ENCODE measurements around the gene NECTIN4. TPM values are rescaled to one million over a fixed set of nuclear protein-coding genes. Genes with fewer than 3 reads are reported as not detected.
A peak's percentile ranks its signal among the peaks of the same experiment; 100 is the strongest.

The NECTIN4 gene
- total RNA-seq, 1 donor from 2014 or later, result not detected

DNA sequence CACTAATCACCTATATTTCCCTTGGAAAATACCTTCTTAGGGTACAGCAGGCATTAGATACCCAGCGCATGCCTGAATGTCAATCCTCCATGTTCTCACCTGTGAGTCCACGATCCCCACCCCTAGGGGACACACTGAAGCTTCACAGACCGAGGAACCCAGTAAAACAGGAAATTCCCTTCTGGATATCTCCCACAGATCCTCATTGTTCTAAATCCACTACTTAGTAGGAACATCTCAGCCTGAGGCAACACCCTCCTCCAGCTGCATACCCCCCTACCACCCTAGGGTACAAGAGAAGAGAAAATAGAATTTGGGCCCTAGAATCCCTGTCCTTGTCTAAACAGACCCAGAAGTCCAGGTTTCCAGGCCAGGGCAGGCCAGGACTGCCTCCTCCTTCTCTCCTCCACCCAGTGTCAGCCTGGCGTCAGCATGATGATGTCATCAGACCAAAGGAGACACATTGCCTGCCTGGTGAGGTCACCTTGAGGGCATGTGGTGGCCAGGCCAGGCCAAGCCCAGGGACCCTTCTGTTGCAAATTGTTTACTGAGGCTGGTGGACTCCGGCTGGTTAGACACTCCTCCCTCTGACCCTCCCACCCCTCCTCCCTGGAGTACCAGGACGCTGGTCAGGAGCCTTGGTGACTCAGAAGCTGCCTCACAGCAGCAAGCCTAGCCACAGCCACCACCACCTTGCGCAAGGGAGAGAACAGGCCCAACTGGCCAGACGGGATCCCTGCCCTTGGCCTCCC, 6.2 kb downstream of the NECTIN4 start:
- Histone ChIP-seq H3F3A (ENCODE audit: low read depth) (no peaks in the 10 kb centered on the region), H3K4me1 (peaks cover 11% of the 10 kb centered on the region), H3K79me2 (ENCODE audit: low read depth) (no peaks in the 10 kb centered on the region), H3K4me3 (no peak overlapping the region), H3K27ac (no peak overlapping the region), H3K27me3 (no peaks in the 10 kb centered on the region), H3K9ac (no peak overlapping the region), H3K9me3 (ENCODE audit: low read depth) (no peaks in the 10 kb centered on the region), H4K20me1 (ENCODE audit: low read depth) (no peaks in the 10 kb centered on the region), H2AFZ (replicated peaks) (no peak overlapping the region), H3K4me2 (no peak overlapping the region), H3K36me3 (no peaks in the 10 kb centered on the region)
- Mint-ChIP-seq H3K27ac (peak overlapping the region; percentile 69), H3K4me3 (peak overlapping the region; percentile 18), H3K27me3 (ENCODE audit: insufficient read depth, low read depth) (peaks cover 14% of the 10 kb centered on the region), H3K4me1 (peaks cover 21% of the 10 kb centered on the region), H3K9me3 (peaks cover 3% of the 10 kb centered on the region), H3K36me3 (no peaks in the 10 kb centered on the region)
- DNase-seq (ENCODE audit: low spot score), result no peak
- TF ChIP-seq EZH2 (IDR thresholded peaks at IDR 0.05) (no peak), EZH2phosphoT487 (IDR thresholded peaks at IDR 0.05) (no peak), CTCF (IDR thresholded peaks at IDR 0.05) (no peak)

- Histone ChIP-seq H2AFZ (replicated peaks) (no peak overlapping the region), H3K36me3 (no peaks in the 10 kb centered on the region), H3K9ac (no peak overlapping the region), H3K79me2 (ENCODE audit: low read depth) (no peaks in the 10 kb centered on the region), H3F3A (ENCODE audit: low read depth) (no peaks in the 10 kb centered on the region), H4K20me1 (ENCODE audit: low read depth) (no peaks in the 10 kb centered on the region), H3K4me1 (peaks cover 11% of the 10 kb centered on the region), H3K27me3 (no peaks in the 10 kb centered on the region), H3K27ac (no peak overlapping the region), H3K4me3 (no peak overlapping the region), H3K4me2 (no peak overlapping the region), H3K9me3 (ENCODE audit: low read depth) (no peaks in the 10 kb centered on the region)
- Mint-ChIP-seq H3K36me3 (no peaks in the 10 kb centered on the region), H3K4me3 (no peak overlapping the region), H3K27me3 (ENCODE audit: insufficient read depth, low read depth) (peaks cover 14% of the 10 kb centered on the region), H3K4me1 (peaks cover 21% of the 10 kb centered on the region), H3K9me3 (peaks cover 3% of the 10 kb centered on the region), H3K27ac (peak overlapping the region; percentile 69)
- no peak for TF ChIP-seq EZH2 (IDR thresholded peaks at IDR 0.05)
- DNase-seq (ENCODE audit: low spot score), result no peak
Observed at GRCh38 chr1:161082483-161082882, 6.9 kb downstream of the NECTIN4 start.

DNA sequence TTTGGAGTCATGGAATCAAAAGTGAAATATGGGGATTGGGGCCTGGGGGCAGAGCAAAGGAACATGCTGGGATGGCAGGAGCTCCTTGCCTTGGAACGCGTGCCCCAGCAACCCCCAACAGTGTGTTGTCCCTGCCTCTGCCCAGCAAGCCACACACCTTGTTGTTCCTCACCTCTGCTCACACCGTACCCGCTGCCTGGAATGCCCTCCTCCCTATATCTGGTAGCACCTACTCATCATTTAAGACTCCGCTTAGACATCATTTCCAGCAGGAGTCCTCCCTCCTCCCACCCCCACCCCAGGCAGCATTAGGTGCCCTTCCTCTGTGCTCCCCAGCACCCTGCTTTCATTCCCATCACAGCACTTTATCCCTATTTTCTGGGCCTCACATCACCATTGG, 7.8 kb downstream of the NECTIN4 start:
- H2AFZ ChIP-seq (replicated peaks), result no peak overlapping the region
- H3K4me3 ChIP-seq, result no peak overlapping the region
- peaks cover 11% of the 10 kb centered on the region for H3K4me1 ChIP-seq
- H3K9me3 Mint-ChIP-seq, result peaks cover 3% of the 10 kb centered on the region
- H3K9me3 ChIP-seq (ENCODE audit: low read depth), result no peaks in the 10 kb centered on the region
- H3F3A ChIP-seq (ENCODE audit: low read depth), result no peaks in the 10 kb centered on the region
- H3K4me2 ChIP-seq, result no peak overlapping the region
- no peak overlapping the region for H3K9ac ChIP-seq
- no peak overlapping the region for H3K4me3 Mint-ChIP-seq
- H3K27ac Mint-ChIP-seq, result no peak overlapping the region
- H3K36me3 ChIP-seq, result no peaks in the 10 kb centered on the region
- no peak for DNase-seq (ENCODE audit: low spot score)
- H3K27ac ChIP-seq, result no peak overlapping the region
- no peaks in the 10 kb centered on the region for H3K36me3 Mint-ChIP-seq
- H3K27me3 Mint-ChIP-seq (ENCODE audit: insufficient read depth, low read depth), result peaks cover 14% of the 10 kb centered on the region
- H3K27me3 ChIP-seq, result no peaks in the 10 kb centered on the region
- no peaks in the 10 kb centered on the region for H4K20me1 ChIP-seq (ENCODE audit: low read depth)
- no peaks in the 10 kb centered on the region for H3K79me2 ChIP-seq (ENCODE audit: low read depth)
- TF ChIP-seq CTCF (IDR thresholded peaks at IDR 0.05) (no peak), EZH2phosphoT487 (IDR thresholded peaks at IDR 0.05) (no peak), EZH2 (IDR thresholded peaks at IDR 0.05) (no peak)
- H3K4me1 Mint-ChIP-seq, result peaks cover 21% of the 10 kb centered on the region

Measured in neural progenitor cell (in vitro differentiated cells).